Skeletal muscle tissue (tissue), 4 donors: ENCODE results near the gene GALE. TPM values are rescaled to one million over a fixed set of nuclear protein-coding genes. Genes with fewer than 3 reads are reported as not detected.
"Not testable (repeated sequence)": the region's sequence is repeated elsewhere in the genome, so short reads cannot be mapped to it uniquely, and the experiment has no call there.

Source experiments
- H3K27ac ChIP-seq: one replicate; pipeline ENCODE4 v1.7.0; 2013; ENCODE audit warnings: mild to moderate bottlenecking, low read depth, low read length, inconsistent platforms
- H3K27me3 ChIP-seq, 3 donors: one replicate each; pipeline ENCODE4 v1.7.0; 2013; ENCODE audit warnings: low read length in 3 of 3; ENCODE audit not compliant: control insufficient read depth in 3 of 3, insufficient read depth in 3 of 3
- H3K36me3 ChIP-seq, 3 donors: one replicate each; pipeline ENCODE4 v1.7.0; 2013; ENCODE audit warnings: low read length in 3 of 3; ENCODE audit not compliant: control insufficient read depth in 3 of 3, insufficient read depth in 3 of 3
- H3K4me1 ChIP-seq, 3 donors: one replicate each; pipeline ENCODE4 v1.7.0; 2013; ENCODE audit warnings: low read length in 3 of 3, mild to moderate bottlenecking in 3 of 3; ENCODE audit not compliant: control insufficient read depth in 3 of 3, insufficient read depth in 3 of 3
- H3K4me3 ChIP-seq, 3 donors: one replicate each; pipeline ENCODE4 v1.7.0; 2013; ENCODE audit warnings: low read length in 3 of 3
- H3K9ac ChIP-seq, 3 donors: one replicate each; pipeline ENCODE4 v1.7.0; 2013; ENCODE audit warnings: low read length in 3 of 3, mild to moderate bottlenecking in 3 of 3, moderate library complexity in 2 of 3, low read depth in 1 of 3
- H3K9me3 ChIP-seq, 3 donors: one replicate each; pipeline ENCODE4 v1.7.0; 2013; ENCODE audit warnings: low read length in 3 of 3; ENCODE audit not compliant: control insufficient read depth in 3 of 3
- total RNA-seq: library from RNA; depleted of rRNA; stranded (reverse); fragments of >200 nt; gene quantifications from one replicate; pipeline ENCODE4 v1.2.3, GENCODE V29; 2014
- donor health status: Osteomylitis.

The GALE gene
- total RNA-seq, 1 donor from 2014 or later = 17.2 TPM

GRCh38 chr1:23783141-23783540 is 17.4 kb downstream of the GALE start:
- Histone ChIP-seq H3K4me1 (peaks cover 9 to 21% (median 19%) of the 10 kb centered on the region in 3 donors), H3K36me3 (peaks cover 22 to 33% (median 32%) of the 10 kb centered on the region in 3 donors)
- not testable (repeated sequence) for H3K27ac ChIP-seq, H3K4me3 ChIP-seq, H3K9ac ChIP-seq, H3K27me3 ChIP-seq, H3K9me3 ChIP-seq

- no peak overlapping the region for H3K27ac ChIP-seq
- H3K4me1 ChIP-seq = peaks cover 18 to 23% (median 20%) of the 10 kb centered on the region in 3 donors
- no peak overlapping the region for H3K4me3 ChIP-seq
- H3K27me3 ChIP-seq = no peaks in the 10 kb centered on the region
- peaks cover 5 to 11% (median 8%) of the 10 kb centered on the region in 3 donors for H3K36me3 ChIP-seq
- peak overlapping the region in 1 of 3 donors; percentile 92 for H3K9ac ChIP-seq
- no peaks in the 10 kb centered on the region for H3K9me3 ChIP-seq
These were observed 20.7 kb downstream of the GALE start for GRCh38 chr1:23779826-23780371.

- peaks cover 4 to 8% (median 8%) of the 10 kb centered on the region in 3 donors for H3K36me3 ChIP-seq
These were observed 22.4 kb downstream of the GALE start, which contains the start of gene PITHD1 for GRCh38 chr1:23777979-23778814. PITHD1 (plus strand) TSS chr1:23778418; CDS start chr1:23778516, 98 bp downstream.

GRCh38 chr1:23776217-23776616 is 24.3 kb downstream of the GALE start:
- Histone ChIP-seq H3K27ac (no peak overlapping the region), H3K4me1 (peaks cover 21 to 32% (median 23%) of the 10 kb centered on the region in 3 donors), H3K4me3 (no peak overlapping the region), H3K27me3 (no peaks in the 10 kb centered on the region), H3K9ac (no peak overlapping the region), H3K9me3 (no peaks in the 10 kb centered on the region), H3K36me3 (peaks cover 3 to 5% (median 5%) of the 10 kb centered on the region in 3 donors)

More at GRCh38 chr1:23777979-23778814, 22.4 kb downstream of the GALE start, which contains the start of gene PITHD1:
- Histone ChIP-seq H3K4me3 (peak within 1 kb of the TSS; percentile 92 to 97 (median 95)), H3K4me1 (peaks cover 18 to 23% (median 19%) of the 10 kb centered on the region in 3 donors), H3K9ac (peak within 1 kb of the TSS; percentile 92 to 99 (median 94)), H3K27ac (peak within 1 kb of the TSS; percentile 88), H3K9me3 (no peaks in the 10 kb centered on the region), H3K27me3 (no peaks in the 10 kb centered on the region)

- H3K27me3 ChIP-seq = no peaks in the 10 kb centered on the region
- no peak overlapping the region for H3K9ac ChIP-seq
- H3K27ac ChIP-seq = no peak overlapping the region
- H3K36me3 ChIP-seq = peaks cover 0 to 3% (median 2%) of the 10 kb centered on the region in 3 donors
- H3K4me3 ChIP-seq = no peak overlapping the region
- peaks cover 16 to 28% (median 21%) of the 10 kb centered on the region in 3 donors for H3K4me1 ChIP-seq
- H3K9me3 ChIP-seq = no peaks in the 10 kb centered on the region
These were observed 26.2 kb downstream of the GALE start for GRCh38 chr1:23774174-23774880.

- Histone ChIP-seq H3K4me3 (no peak overlapping the region), H3K27ac (no peak overlapping the region), H3K9me3 (no peaks in the 10 kb centered on the region), H3K4me1 (peaks cover 9 to 17% (median 14%) of the 10 kb centered on the region in 3 donors), H3K9ac (no peak overlapping the region), H3K36me3 (peaks cover 4 to 11% (median 5%) of the 10 kb centered on the region in 3 donors), H3K27me3 (no peaks in the 10 kb centered on the region)
These were observed 27.7 kb downstream of the GALE start for GRCh38 chr1:23772854-23773242.

- Histone ChIP-seq H3K9me3 (no peaks in the 10 kb centered on the region), H3K9ac (no peak overlapping the region), H3K27me3 (no peaks in the 10 kb centered on the region), H3K36me3 (peaks cover 4 to 14% (median 5%) of the 10 kb centered on the region in 3 donors), H3K27ac (no peak overlapping the region), H3K4me3 (peak overlapping the region in 1 of 3 donors; percentile 24), H3K4me1 (peaks cover 4 to 12% (median 8%) of the 10 kb centered on the region in 3 donors)
These were observed 28.3 kb downstream of the GALE start for GRCh38 chr1:23772049-23772853.

GRCh38 chr1:23768733-23769132 is 31.8 kb downstream of the GALE start:
- Histone ChIP-seq H3K27ac (no peak overlapping the region), H3K9ac (no peak overlapping the region), H3K4me3 (no peak overlapping the region), H3K9me3 (no peaks in the 10 kb centered on the region), H3K27me3 (no peaks in the 10 kb centered on the region), H3K36me3 (peaks cover 4 to 14% (median 8%) of the 10 kb centered on the region in 3 donors), H3K4me1 (peaks cover 2 to 13% (median 5%) of the 10 kb centered on the region in 3 donors)

- Histone ChIP-seq H3K27me3 (no peaks in the 10 kb centered on the region), H3K9ac (peak overlapping the region in 2 of 3 donors; percentile 17 to 33), H3K4me3 (no peak overlapping the region), H3K36me3 (peaks cover 13 to 26% (median 15%) of the 10 kb centered on the region in 3 donors), H3K9me3 (no peaks in the 10 kb centered on the region), H3K4me1 (peaks cover 45 to 49% (median 47%) of the 10 kb centered on the region in 3 donors), H3K27ac (no peak overlapping the region)
These were observed 37.4 kb downstream of the GALE start for GRCh38 chr1:23763041-23763577.
